ENCODE measurements around the gene DOCK4. TPM values are rescaled to one million over a fixed set of nuclear protein-coding genes. Genes with fewer than 3 reads are reported as not detected.

The DOCK4 gene
- total and polyA plus RNA-seq, 2 of the 8 experiments (the other 6 are each of a cell fraction or from before 2014, with no cell fraction given): 5.1 to 23.6 TPM

DNA sequence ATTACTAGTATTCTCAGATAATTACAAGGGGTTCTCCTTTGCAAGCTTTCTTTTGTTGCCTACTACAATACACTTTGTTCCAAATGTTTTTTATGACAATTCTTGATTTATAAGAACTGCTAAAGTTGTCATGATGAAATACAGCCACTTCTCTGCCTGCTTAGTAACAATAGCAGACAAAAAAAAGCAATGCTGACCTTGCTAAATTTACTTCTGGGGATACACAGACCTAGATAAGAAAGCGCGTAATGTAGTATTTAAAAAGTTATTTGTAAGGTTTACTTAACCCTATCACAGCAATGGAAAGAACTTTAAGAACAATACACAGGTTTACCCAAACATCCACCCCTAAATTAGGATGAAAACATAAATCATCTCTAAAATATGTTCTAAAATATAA, 311.1 kb downstream of the DOCK4 start:
- H2BK20ac ChIP-seq (ENCODE audit: low read length): no peak overlapping the region
- no peak for DNase-seq (ENCODE audit: low read depth in 1 of 2, low spot score in 2 of 2)

More for the DNA sequence above, 311.1 kb downstream of the DOCK4 start:
- Histone ChIP-seq H2BK15ac (ENCODE audit: low read length) (no peak overlapping the region), H2AFZ (ENCODE audit: low read length) (no peak overlapping the region), H3K18ac (ENCODE audit: extremely low read depth, low read length) (no peak overlapping the region), H3K4me3 (ENCODE audit: extremely low read depth in 1 of 4, insufficient read depth in 2 of 4, low read depth in 3 of 4, low read length in 4 of 4) (no peak overlapping the region), H2AK5ac (ENCODE audit: low read depth, low read length) (no peak overlapping the region), H4K91ac (replicated peaks; ENCODE audit: insufficient read length, low read length) (no peak overlapping the region), H3K27ac (ENCODE audit: low read depth, low read length) (no peak overlapping the region), H3K14ac (ENCODE audit: insufficient read length) (no peak overlapping the region), H3K4me1 (replicated peaks in 1 of 4; ENCODE audit: control insufficient read depth in 3 of 4, insufficient read depth in 4 of 4, low read length in 3 of 4) (no peaks in the 10 kb centered on the region), H2BK120ac (replicated peaks; ENCODE audit: low read depth, low read length) (no peak overlapping the region), H3K23ac (ENCODE audit: insufficient read length) (no peak overlapping the region), H3K56ac (replicated peaks; ENCODE audit: insufficient read length, low read depth, low read length) (no peak overlapping the region), H4K20me1 (replicated peaks in 1 of 2; ENCODE audit: control insufficient read depth in 1 of 2, insufficient read depth in 2 of 2, low read length in 2 of 2) (no peaks in the 10 kb centered on the region), H3K27me3 (replicated peaks in 1 of 4; ENCODE audit: control insufficient read depth in 3 of 4, extremely low read depth in 1 of 4, insufficient read depth in 3 of 4, low read length in 3 of 4) (no peaks in the 10 kb centered on the region), H3K4ac (replicated peaks; ENCODE audit: insufficient read length, low read depth, low read length) (no peak overlapping the region), H3K79me2 (ENCODE audit: control insufficient read depth in 1 of 2, insufficient read depth in 2 of 2, low read length in 2 of 2) (no peaks in the 10 kb centered on the region), H3K9me3 (ENCODE audit: insufficient read depth in 2 of 2, low read depth in 1 of 2, low read length in 1 of 2) (no peaks in the 10 kb centered on the region), H3K79me1 (ENCODE audit: low read depth, low read length) (no peaks in the 10 kb centered on the region), H3K36me3 (ENCODE audit: control insufficient read depth in 2 of 4, insufficient read depth in 4 of 4, low read length in 3 of 4) (no peaks in the 10 kb centered on the region), H4K5ac (ENCODE audit: insufficient read length, low read depth, low read length) (no peak overlapping the region), H2BK5ac (ENCODE audit: low read depth, low read length) (no peak overlapping the region), H3K9ac (replicated peaks in 1 of 4; ENCODE audit: extremely low read depth in 1 of 4, low read depth in 3 of 4, low read length in 3 of 4) (no peak overlapping the region), H4K8ac (ENCODE audit: extremely low read depth, insufficient read depth, low read length) (no peak overlapping the region), H3K4me2 (ENCODE audit: insufficient read depth in 1 of 2, low read depth in 2 of 2, low read length in 2 of 2) (no peak overlapping the region), H3K23me2 (ENCODE audit: low read depth, low read length) (no peaks in the 10 kb centered on the region; the same call in 1 of the 2 replicates), H2BK12ac (ENCODE audit: low read depth, low read length) (no peak overlapping the region)
- FAIRE-seq: no peak
- TF ChIP-seq SRF (IDR thresholded peaks at IDR 0.05; ENCODE audit: low read depth, low read length) (no peak), MAFK (IDR thresholded peaks at IDR 0.05; ENCODE audit: low read depth, low read length) (0 out of 2 replicates have a peak, but pooled peaks have one; percentile 8)
- 94% methylated on average over 2 of the region's 2 CpGs; no CpG with 5 or more reads in 1 of the 2 experiments for WGBS, 2 experiments (ENCODE audit: extremely low coverage in 1 of 2, insufficient coverage in 1 of 2, insufficient read length in 1 of 2, insufficient replicate concordance in 2 of 2, low coverage in 1 of 2, low lambda C conversion rate in 2 of 2, missing lambda C conversion rate in 1 of 2)
- ChIA-PET CTCF (ENCODE audit: partially characterized antibody) (interaction anchor here (1.1 kb wide), 1 partner anchor 72 kb away, joined by 3 read pairs; no protein-coding TSS in a partner anchor), POLR2A (ENCODE audit: partially characterized antibody) (no interaction called here)

All from H1 (cell line).